Dermis blood vessel endothelial cell (primary cell): ENCODE data around the gene TBL1X. TPM values are rescaled to one million over a fixed set of nuclear protein-coding genes. Genes with fewer than 3 reads are reported as not detected.
"Not testable (repeated sequence)": the region's sequence is repeated elsewhere in the genome, so short reads cannot be mapped to it uniquely, and the experiment has no call there.

Source experiments
- DNase-seq: peaks from one replicate; pipeline ENCODE4 v3.0.0; 2010
- total RNA-seq: library from RNA; depleted of rRNA; stranded (reverse); fragments of >200 nt; gene quantifications from 2 replicates; pipeline ENCODE4 v1.2.3, GENCODE V29; 2014

Gene TBL1X
- total RNA-seq = 10.4 and 19.6 TPM in 2 replicates

DNA sequence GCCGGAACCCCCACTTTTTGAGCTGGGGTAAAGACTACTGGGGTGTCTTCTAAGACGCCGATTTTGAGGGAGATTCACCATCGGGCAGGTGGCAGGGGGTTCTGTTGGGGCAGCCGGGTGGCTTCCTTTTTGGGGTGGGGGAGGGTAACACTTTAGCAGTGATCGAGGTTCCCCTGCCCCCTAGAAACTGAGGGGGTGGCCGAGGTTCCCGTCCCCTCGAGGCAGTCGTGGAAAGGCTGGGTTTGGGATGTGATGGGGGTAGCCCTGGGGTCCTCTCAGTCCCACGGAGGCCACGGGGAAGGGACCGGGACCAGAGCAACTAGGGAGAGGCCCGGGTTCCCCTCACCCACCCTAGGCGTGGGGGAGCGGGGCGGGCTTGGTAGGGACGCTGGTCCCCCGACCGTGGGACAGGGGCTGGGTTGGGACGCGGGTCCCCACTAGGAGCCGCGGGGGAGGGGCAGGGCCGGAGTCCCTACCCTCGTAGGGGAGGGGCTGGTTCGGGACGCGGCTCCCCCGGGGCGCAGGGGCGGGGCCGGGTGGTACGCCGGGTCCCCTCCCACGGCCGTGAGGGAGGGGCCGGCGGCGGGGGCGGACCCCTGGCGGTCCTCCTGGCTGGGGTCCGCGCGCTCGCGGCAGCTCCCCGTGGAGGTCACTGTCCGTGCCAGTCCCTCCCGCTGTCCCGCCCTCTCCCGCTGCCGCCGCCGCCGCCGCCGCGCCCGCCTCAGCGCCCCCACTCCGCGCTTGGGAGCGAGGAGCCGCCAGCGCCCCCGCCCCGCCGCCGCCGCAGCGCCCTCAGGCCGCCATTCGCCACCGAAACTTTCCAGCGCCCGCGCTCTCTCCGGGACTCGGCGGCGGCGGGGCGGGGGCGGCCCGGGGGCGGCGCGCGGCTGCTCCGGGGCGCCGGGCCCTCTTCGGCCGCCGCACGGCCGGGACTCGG lies at the start of gene TBL1X:
Gene TBL1X, plus strand, starts transcription at position 624 of the 937 bp plus-strand sequence. CDS start 188,529 bp downstream, outside the sequence.
- DNase-seq = peak; percentile 49

DNA sequence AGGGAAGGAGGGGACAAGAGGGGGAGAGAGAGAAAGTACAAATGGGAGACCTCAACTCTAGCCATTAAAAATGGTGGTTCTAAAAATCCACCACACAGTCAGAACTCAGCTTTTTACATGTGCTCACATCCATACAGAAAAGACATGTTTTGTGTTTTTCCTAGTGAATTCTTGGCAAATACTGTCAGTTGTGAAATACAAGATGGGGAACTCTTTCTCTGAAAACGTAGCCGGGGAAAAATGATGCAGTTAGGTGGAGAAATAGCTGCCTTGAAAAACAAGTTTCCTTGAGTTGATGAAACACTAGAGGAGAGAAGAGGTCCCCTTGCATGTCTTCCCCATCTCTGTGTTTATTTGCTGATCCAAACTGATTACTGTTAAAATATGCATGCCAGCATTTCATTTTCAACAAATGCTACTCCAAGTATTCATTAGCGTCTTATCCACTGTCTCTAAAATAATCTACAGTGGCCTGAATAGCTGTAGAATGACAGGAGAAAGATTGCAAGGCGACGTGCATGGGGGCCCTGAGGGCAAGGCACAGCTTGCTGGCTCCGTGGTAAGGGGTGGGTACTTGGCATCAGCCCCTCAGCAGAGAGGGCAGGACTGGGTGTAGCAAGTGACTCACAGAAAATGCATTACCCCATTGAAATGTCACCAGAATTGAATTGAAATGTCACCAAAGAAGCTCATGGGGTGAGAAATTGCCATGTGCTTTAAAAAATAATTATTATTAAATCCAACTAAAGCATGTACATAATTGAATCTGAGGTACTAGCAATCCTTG lies 48.1 kb upstream of the TBL1X start:
- no peak for DNase-seq

DNA sequence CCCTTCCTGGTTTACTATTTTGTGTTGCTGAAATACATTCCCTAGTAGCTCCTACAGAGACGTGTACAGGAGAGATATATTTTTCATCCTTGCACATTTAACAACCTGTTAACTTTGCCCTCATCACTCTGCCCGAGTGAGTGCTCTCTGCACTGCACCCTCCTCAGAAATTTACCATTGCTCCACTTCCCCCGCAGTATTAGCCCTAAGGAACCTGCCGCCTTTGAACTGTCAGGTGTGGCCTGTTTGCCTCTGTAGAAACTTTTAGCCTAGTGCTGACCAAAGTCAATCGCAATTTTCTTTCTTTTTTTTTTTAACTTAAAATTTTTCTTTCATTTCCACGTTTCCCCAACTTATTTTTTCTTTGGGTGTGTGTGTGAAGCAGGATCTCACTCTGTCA lies 46.6 kb upstream of the TBL1X start:
- DNase-seq = no peak

DNA sequence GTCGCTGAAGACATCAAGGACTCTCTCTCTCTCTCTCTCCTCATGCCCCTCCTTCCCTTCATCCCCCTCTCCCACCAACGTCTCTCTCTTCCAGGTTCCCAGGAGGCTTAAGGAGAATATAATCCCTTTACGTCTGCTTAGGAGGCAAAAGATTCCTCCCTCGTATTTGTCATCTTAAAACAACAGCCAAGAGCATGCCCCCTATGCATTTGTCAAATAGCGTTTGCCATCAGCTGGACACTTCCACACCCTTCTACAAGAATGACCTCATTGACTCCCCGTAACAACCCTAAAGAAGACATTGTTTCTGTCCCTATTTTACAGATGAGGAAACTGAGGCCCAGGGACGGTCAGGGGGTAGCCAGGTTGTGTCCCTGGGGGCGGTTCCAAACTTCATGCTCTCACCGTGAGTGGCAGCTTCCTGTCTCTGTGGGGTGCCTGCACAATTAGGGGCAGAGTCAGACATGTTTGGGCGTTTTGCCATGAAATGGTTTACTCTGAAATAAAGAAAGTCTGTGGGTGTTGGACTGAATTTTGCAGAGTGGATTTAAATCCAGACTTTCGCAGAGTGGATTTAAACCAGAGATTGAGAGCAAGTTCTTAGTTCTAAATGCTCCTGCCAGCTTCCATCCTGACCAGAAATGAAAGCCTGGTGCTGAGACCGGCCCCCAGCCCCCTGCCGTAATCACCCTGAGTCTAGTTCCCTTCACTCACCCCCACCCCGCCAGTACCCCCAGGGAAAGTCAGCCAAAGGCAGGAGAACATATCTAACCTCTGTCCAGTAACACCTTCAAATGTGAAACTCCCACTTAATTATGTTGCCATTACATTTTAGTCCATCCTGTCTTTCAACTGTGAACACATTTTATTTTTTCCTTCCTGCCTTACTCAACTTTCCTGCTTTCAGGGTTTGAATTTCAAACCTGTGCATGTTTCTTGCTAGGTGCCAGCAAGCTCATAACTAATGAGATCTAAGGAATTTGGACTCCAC lies 44.3 kb upstream of the TBL1X start:
- no peak for DNase-seq

DNA sequence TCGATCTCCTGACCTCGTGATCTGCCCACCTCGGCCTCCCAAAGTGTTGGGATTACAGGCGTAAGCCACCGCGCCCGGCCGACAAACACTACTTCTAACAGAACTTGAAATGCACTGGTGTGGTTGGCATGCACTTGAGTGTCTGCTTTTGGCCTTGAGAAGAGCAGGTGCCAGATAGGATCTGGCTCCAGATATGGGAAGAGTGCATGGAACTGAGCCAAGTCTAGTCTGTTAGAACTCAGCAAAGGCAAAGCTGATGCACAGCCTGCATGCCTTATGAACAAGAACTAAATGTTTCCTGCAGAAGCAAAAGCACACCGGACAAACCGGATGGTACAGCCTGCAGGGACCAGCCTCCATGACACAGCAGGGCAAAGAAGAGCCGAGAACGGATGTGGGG lies 35.1 kb upstream of the TBL1X start:
- DNase-seq = no peak

DNA sequence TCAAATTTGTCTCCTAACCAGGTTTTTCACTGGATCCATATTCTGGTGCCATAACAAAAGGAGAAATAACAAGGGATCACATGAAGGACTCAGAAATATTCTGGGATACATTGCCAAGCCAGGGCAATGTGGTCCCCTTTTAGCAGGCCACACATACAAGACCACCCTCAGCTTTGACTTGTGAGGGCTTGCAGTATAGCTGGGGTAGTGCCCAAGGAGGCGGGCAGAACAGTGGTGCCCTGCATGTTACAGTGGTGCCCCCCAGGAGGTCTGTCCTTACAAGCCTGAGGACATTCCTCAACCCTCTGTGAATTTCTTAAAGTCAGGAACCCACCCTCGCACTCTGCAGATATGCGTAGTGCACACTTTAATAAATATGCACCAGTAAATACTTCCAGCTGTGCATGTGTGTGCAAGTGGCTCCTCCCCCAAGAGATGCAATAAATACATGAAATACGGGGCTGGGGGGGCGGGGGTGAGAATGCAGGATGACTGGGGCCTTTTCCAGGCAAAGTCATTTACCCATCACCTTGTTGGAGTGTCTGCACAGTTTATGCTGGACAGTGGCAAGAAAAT lies 34.4 kb upstream of the TBL1X start:
- DNase-seq = no peak

DNA sequence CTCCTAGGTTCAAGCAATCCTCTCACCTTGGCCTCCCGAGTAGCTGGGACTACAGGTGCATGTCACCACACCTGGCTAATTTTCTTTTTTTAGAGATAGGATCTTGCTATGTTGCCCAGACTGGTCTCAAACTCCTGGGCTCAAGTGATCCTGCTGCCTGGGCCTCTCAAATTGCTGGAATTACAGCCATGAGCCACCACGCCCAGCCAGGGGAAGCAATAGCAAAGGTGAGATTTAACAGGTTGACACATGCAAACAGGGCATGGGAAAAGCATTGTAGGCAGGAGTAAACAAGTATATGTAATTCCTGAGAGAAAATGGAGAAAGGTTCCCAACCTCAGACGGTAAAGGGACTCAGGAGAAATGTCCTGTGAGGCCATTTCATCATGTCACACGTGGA lies 33.6 kb upstream of the TBL1X start:
- DNase-seq = no peak

DNA sequence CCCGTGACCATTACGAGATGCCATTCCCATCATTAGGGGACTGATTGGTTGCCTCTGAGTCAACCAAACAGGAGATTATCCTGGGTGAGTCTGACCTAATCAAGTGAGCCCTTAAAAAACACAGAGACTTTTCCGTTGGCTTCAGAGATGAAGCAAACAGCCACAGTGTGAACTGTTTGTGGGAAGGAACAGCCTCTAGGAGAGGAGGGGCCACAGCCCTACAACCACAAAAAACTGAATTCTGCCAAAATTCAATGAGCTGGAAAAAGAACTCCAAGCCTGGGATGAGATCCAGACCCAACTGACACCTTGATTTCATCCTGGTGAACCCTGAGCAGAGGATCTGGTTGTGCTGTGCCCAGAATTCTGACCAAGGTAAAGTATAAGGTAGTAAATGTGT lies 31.3 kb upstream of the TBL1X start:
- DNase-seq = no peak

DNA sequence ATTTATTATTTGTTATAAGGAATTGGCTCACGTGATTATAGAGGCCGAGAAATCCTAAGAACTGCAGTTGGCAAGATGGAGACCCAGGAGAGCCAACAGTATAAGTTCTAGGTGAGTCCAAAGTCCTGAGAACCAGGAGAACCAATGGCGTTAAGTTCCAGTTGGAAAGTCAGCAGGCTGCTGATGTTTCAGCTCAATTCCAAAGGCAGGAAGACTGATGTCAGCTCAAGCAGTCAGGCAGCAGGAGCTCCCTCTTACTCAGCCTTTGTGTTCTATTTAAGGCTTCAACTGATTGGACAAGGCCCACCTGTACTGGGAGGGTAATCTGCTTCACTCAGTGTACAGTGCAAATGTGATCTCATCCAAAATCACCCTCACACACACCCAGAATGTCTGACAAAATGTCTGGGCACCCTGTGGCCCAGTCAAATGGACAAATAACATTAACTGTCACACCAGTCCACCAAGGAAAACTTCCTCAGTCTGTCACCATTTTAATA lies 30.8 kb upstream of the TBL1X start:
- no peak for DNase-seq

DNA sequence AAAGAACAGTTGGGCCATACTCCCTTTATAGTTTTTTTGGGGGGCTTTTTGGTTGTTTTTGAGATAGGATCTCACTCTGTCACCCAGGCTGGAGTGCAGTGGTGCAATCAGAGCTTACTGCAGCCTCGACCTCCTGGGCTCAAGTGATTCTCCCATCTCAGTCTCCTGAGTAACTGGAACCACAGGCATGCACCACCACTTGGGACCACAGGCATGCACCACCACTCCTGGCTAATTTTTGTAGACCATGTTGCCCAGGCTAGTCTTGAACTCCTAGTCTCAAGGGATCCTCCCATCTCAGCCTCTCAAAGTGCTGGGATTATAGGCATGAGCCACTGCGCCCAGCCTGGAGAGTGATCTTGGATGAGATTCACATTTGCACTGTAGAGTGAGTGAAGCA lies 29.8 kb upstream of the TBL1X start:
- DNase-seq = not testable (repeated sequence)

DNA sequence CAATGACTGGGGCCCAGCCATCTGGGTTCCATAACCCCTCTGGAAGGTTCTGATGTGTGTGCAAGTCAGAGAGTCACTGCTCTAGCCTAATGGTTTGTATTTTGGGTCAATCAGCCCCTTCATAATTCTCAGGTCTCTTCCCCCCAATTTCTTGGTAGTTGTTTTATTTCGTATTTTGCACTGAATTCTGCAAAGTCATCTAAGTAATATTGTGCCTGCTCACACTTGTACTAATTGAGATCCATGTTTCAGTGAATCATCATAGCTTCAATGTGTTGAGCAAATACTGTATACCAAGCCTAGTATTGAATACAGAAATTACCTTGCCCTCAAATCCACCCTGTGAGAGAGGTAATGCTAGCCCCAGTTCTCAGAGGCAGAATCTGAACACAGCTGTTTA lies 28.0 kb upstream of the TBL1X start:
- DNase-seq = no peak

DNA sequence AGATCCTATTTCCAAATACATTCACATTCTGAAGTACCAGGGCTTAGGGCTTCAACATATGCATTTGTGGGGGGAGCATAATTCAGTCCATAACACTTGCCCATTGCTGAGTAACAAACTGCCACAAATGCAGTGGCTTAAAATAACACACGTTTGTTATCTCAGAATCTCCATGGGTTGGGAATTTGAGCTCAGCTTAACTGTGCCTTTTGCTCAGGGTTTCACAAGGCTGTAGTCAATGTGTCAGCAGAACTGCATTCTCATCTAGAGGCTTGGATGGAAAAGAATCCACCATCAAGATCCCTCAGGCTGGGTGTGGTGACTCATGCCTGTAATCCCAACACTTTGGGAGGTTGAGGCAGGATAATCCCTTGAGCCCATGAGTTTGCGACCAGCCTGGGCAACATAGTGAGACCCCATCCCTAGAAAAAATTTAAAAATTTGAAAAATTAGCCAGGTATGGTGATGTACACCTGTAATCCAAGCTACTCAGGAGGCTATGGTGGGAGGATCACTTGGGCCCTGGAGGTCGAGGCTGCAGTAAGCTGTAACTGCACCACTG lies 25.8 kb upstream of the TBL1X start:
- no peak for DNase-seq

DNA sequence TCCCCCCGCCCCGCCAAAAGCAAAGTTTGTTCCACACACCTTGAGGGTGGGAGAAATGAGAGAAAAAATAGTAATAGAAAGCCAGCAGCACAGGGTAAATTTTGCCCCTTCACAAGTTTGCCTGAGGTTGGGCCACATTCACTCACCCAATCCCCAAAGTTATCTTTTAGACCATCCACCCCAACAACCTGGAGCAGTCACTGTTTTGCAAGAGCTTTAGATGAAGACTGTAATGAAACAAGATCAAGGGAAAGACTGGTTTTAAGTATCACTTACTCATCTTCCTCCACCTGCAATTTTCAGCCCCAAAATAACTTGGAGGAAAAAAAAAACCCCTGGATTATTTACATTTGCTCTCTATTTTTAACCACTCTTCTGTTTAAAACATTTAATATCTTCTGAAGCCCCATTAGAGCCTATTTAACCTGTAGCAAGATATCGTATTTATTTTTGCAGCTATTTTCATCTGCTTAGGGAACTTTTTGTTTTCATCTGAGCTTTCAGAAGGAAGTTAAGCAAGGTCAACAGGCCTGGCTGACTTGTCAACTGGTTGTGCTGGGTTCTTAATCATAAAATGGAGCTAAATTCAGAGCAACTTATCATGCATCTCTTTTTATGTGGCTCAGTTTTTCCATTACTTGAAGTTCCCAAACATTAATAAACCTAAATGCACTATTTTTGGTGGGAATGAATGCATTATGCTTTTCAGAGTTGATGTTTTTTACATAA lies 24.6 kb upstream of the TBL1X start:
- no peak for DNase-seq

DNA sequence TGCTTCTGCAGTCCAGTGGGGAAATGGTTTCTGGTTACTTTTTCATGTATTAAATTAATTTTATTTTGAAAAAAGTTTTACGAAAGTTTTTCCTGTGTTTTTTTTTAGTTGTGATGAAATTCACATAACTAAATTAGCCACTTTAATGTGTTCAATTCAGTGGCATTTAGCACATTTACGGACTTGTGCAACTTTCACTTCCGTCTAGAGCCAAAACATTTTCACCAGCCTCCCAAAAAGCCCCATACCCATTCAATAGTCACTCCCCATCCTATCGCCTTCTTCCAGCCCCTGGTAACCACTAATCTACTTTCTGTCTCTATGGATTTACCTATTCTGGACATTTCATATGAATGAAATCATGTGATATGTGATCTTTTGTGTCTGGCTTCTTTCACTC lies 22.8 kb upstream of the TBL1X start:
- no peak for DNase-seq

DNA sequence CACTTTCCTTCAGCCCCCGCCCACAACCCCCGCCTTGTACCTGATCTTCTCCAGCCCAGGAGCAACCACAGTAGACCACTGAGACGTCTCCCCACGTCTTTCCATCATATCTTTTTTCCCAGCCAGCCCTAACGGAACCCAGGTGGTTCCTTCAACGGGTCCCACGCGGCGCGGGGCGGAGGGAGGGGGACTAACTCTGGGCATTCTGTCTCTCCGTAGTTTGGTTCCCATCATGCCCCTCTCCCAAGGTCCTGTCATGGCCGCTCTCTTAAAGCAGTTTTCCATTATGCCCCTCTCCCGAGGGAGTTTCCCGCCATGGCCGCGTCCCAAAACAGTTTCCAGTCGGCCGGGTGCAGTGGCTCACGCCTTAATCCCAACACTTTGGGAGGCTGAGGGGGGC lies 21.5 kb upstream of the TBL1X start:
- DNase-seq = no peak

DNA sequence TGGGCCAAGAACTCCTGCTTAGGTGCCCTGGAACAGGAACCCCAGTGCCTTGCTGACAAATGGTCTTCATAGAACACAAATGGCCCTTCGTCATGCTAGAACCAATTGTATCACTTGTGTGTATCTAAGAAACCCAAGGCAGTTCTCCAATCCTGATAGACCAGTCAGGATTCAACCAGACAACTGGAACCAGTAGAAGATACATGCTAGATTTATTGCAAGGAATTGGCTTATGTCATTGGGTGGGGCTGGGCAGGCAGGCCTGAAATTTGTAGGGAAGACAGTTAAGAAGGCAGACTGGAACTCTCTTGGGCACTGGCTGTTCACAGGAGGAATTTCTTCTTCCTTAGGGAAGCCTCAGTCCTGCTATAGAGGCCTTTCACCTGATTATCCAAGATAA lies 17.0 kb upstream of the TBL1X start:
- no peak for DNase-seq

DNA sequence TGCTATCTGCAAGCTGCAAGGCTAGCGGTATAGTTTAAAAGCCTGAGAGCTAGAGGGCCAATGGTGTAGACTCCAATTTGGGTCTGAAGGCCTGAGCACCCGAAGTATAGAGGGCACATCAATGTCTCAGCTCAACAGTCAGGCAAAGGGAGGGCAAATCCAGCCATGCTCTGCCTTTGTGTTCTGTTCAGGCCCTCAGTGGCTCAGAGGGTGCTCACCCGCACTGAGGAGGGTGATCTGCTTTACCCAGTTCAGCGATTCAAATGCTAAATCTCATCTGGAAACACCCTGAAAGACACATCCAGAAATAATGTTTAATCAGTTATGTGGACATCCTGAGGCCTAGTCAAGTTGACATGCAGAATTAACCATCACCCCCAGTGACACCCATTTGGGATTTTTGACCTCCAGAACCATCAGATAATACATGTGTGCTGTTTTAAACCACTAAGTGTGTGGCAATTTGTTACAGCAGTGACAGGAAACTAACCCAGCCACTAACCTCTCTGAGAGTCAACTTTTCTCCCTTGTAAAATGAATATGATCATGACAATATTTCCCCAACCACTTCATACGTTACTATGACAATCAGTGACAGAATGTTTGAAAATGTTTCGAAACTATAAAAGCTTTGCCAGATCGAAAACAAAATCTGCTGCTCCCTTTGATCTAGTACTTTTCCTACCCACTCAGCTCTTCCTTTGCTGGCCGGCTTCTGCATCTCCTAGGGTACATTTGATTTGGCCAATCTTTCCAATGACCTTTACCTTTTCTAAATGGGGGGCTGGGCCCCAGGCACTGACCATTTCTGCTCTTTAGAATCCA lies 8.4 kb upstream of the TBL1X start:
- no peak for DNase-seq

DNA sequence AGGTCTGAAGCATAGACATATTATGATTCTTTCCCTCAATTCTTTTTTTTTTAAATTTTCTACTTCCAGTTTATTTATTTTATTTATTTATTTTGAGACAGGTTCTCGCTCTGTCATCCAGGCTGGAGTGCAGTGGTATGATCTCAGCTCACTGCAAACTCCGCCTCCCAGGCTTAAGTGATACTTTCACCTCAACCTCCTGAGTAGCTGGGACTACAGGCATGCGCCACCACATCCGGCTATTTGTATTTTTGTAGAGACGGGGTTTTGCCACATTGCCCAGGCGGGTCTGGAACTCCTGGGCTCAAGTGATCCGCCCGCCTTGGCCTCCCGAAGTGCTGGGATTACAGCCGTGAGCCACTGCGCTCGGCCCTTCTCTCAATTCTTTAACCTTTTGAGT lies 6.8 kb upstream of the TBL1X start:
- not testable (repeated sequence) for DNase-seq

DNA sequence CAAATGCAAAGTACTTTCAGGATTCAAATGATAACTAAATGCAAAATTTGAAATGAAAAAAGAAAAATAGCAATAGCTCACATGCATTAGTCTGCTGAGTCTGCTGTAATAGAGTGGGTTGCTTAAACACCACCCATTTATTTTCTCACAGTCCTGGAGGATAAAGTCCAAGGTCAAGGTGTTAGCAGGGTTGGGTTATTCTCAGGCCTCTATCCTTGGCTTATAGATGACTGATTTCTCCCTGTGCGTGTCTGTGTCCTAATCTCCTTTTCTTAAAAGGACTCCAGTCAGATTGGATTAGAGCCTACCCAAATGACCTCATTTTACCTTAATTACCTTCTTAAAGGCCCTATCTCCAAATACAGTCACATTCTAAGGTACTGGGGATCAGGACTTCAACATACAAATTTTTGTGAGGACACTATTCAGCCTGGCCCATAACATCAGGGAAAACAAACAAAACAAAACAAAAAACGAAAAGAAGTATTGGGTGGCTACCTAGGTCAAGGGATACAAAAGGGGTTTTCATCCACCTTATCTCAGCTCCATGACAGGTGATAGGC lies 6.3 kb upstream of the TBL1X start:
- DNase-seq = no peak
